Endothelial cell of umbilical vein (primary cell): ENCODE data around the gene LEPROT.

Experiments used
- EZH2 ChIP-seq: IDR thresholded peaks from 2 replicates; pipeline ENCODE4 v1.6.1; 2012; ENCODE audit warnings: borderline replicate concordance, low read depth, mild to moderate bottlenecking, moderate library complexity, low read length, inconsistent platforms; ENCODE audit not compliant: severe bottlenecking
- FOS ChIP-seq: IDR thresholded peaks from 2 replicates; pipeline ENCODE4 v1.6.1; 2011; ENCODE audit warnings: mild to moderate bottlenecking, low read length, moderate library complexity, borderline replicate concordance; ENCODE audit not compliant: insufficient read depth
- JUN ChIP-seq: IDR thresholded peaks from 2 replicates; pipeline ENCODE4 v1.6.1; 2011; ENCODE audit warnings: borderline replicate concordance, low read depth; ENCODE audit not compliant: insufficient read length, insufficient read depth
- MAX ChIP-seq: IDR thresholded peaks from 2 replicates; pipeline ENCODE4 v1.6.1; 2011; ENCODE audit not compliant: insufficient read depth, insufficient read length
- POLR2A ChIP-seq: IDR thresholded peaks from 2 replicates; pipeline ENCODE4 v1.6.1; 2012; ENCODE audit warnings: low read depth, mild to moderate bottlenecking, control low read depth, low read length
- POLR2AphosphoS5 ChIP-seq: IDR thresholded peaks from 2 replicates; pipeline ENCODE4 v1.6.1; 2012; ENCODE audit warnings: low read depth, mild to moderate bottlenecking, control low read depth, low read length, moderate library complexity; ENCODE audit not compliant: insufficient read depth
- TF ChIP-seq, protein P1 (sequence below), 2 donors: IDR thresholded peaks; 1 replicate in 1 of 2; 2 replicates in 1 of 2; pipeline ENCODE4 v1.5.1; 2011; ENCODE audit warnings: low read length in 2 of 2, mild to moderate bottlenecking in 2 of 2, moderate library complexity in 2 of 2, control low read depth in 1 of 2, inconsistent platforms in 1 of 2, low read depth in 1 of 2; ENCODE audit not compliant: insufficient read depth in 1 of 2; ENCODE audit errors: extremely low read depth in 1 of 2

DNA sequence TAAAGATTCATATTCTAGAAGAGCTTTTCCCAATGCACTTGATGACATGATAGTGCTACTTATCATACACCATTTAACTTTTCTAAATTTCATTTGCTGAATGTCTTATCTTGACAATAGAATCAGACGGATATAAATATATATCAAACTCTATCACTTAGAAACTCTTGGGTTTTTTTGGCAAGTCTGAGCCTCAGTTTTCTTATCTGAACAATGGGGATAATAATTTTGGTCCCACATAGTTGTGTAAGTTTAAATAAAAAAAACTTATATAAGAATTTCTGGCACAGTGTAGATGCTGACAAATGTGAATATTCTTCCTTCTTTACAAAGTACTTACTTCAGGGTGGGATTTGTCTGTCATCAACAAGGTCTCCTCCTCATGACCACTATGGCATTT, 21.5 kb upstream of the LEPROT start:
- TF ChIP-seq, protein P1, sequence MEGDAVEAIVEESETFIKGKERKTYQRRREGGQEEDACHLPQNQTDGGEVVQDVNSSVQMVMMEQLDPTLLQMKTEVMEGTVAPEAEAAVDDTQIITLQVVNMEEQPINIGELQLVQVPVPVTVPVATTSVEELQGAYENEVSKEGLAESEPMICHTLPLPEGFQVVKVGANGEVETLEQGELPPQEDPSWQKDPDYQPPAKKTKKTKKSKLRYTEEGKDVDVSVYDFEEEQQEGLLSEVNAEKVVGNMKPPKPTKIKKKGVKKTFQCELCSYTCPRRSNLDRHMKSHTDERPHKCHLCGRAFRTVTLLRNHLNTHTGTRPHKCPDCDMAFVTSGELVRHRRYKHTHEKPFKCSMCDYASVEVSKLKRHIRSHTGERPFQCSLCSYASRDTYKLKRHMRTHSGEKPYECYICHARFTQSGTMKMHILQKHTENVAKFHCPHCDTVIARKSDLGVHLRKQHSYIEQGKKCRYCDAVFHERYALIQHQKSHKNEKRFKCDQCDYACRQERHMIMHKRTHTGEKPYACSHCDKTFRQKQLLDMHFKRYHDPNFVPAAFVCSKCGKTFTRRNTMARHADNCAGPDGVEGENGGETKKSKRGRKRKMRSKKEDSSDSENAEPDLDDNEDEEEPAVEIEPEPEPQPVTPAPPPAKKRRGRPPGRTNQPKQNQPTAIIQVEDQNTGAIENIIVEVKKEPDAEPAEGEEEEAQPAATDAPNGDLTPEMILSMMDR (IDR thresholded peaks at IDR 0.05; ENCODE audit: extremely low read depth in 1 of 2, insufficient read depth in 1 of 2, low read depth in 1 of 2, low read length in 2 of 2): no peak
- TF ChIP-seq EZH2 (no peak), POLR2A (no peak), POLR2AphosphoS5 (no peak), FOS (no peak), MAX (no peak), JUN (no peak)
